CD14-positive monocyte (primary cell): ENCODE results near the gene SLC22A31. TPM values are rescaled to one million over a fixed set of nuclear protein-coding genes. Genes with fewer than 3 reads are reported as not detected.
A peak's percentile ranks its signal among the peaks of the same experiment; 100 is the strongest.

Experiments used
- DNase-seq, 3 donors: peaks; one replicate each; pipeline ENCODE4 v3.0.0-alpha.2; 2011 to 2022
- H2AFZ ChIP-seq: 2 replicates; pipeline ENCODE4 v1.6.0; 2012; ENCODE audit warnings: mild to moderate bottlenecking, low read depth, low read length, inconsistent platforms; ENCODE audit not compliant: insufficient read depth, poor library complexity, severe bottlenecking
- H3K27ac ChIP-seq, 2 donors: 1 replicate in 1 of 2; 2 replicates in 1 of 2; pipeline ENCODE4 v1.5.1; 2012 to 2013; ENCODE audit warnings: low read length in 2 of 2, control low read depth in 1 of 2, inconsistent platforms in 1 of 2, low read depth in 1 of 2, mild to moderate bottlenecking in 1 of 2
- H3K27me3 ChIP-seq, 2 donors: one replicate each; pipeline versions ENCODE4 v1.6.0 to v1.6.1; 2011 to 2013; ENCODE audit warnings: low read length in 2 of 2; ENCODE audit not compliant: control insufficient read depth in 2 of 2, insufficient read depth in 2 of 2
- H3K36me3 ChIP-seq, 2 donors: replicated peaks in 1 of 2; 1 replicate in 1 of 2; 2 replicates in 1 of 2; pipeline versions ENCODE4 v1.5.1 to v1.6.1; 2012 to 2013; ENCODE audit warnings: low read length in 2 of 2, control low read depth in 1 of 2, inconsistent platforms in 1 of 2, mild to moderate bottlenecking in 1 of 2; ENCODE audit not compliant: insufficient read depth in 2 of 2, control insufficient read depth in 1 of 2
- H3K4me1 ChIP-seq, 2 donors: 1 replicate in 1 of 2; 2 replicates in 1 of 2; pipeline versions ENCODE4 v1.5.1 to v1.6.1; 2012 to 2013; ENCODE audit warnings: low read length in 2 of 2, control low read depth in 1 of 2, inconsistent platforms in 1 of 2, mild to moderate bottlenecking in 1 of 2, moderate library complexity in 1 of 2; ENCODE audit not compliant: insufficient read depth in 2 of 2, control insufficient read depth in 1 of 2
- H3K4me2 ChIP-seq: replicated peaks from 2 replicates; pipeline ENCODE3; 2012; ENCODE audit warnings: low read length, moderate library complexity, mild to moderate bottlenecking; ENCODE audit not compliant: poor library complexity, severe bottlenecking; ENCODE audit errors: extremely low read depth
- H3K4me3 ChIP-seq, 3 experiments: fragments of 200-600 bp in 1 of 3; sonication (generic) in 1 of 3; replicated peaks in 1 of 3; 1 replicate in 2 of 3; 2 replicates in 1 of 3; pipeline ENCODE4 v1.5.1; 2011 to 2013; ENCODE audit warnings: low read length in 3 of 3, mild to moderate bottlenecking in 3 of 3, control low read depth in 2 of 3, low read depth in 2 of 3, inconsistent platforms in 1 of 3, moderate library complexity in 1 of 3
- H3K79me2 ChIP-seq: 2 replicates; pipeline ENCODE4 v1.6.0; 2012; ENCODE audit warnings: mild to moderate bottlenecking, control low read depth, inconsistent platforms, low read length, moderate library complexity; ENCODE audit not compliant: insufficient read depth
- H3K9ac ChIP-seq: 2 replicates; pipeline ENCODE4 v1.6.0; 2017; ENCODE audit warnings: low read length, mild to moderate bottlenecking; ENCODE audit not compliant: insufficient read depth, poor library complexity, severe bottlenecking
- H3K9me3 ChIP-seq, 2 donors: replicated peaks in 1 of 2; 1 replicate in 1 of 2; 2 replicates in 1 of 2; pipeline versions ENCODE4 v1.5.1 to v1.6.1; 2012 to 2013; ENCODE audit warnings: low read length in 2 of 2, control low read depth in 1 of 2; ENCODE audit not compliant: control insufficient read depth in 1 of 2, insufficient read depth in 1 of 2
- H4K20me1 ChIP-seq: 2 replicates; pipeline ENCODE4 v1.6.0; 2012; ENCODE audit warnings: mild to moderate bottlenecking, low read length, control low read depth, moderate library complexity; ENCODE audit not compliant: insufficient read depth
- H3K27ac Mint-ChIP-seq, 7 donors: one replicate each; pipeline ENCODE4 v1.8.0; 2020; ENCODE audit warnings: mild to moderate bottlenecking in 7 of 7, mixed read lengths in 7 of 7, moderate library complexity in 6 of 7, inconsistent platforms in 2 of 7
- H3K27me3 Mint-ChIP-seq, 3 donors: one replicate each; pipeline ENCODE4 v1.8.0; 2021 to 2022; ENCODE audit warnings: low read depth in 3 of 3, mild to moderate bottlenecking in 3 of 3, mixed read lengths in 3 of 3, moderate library complexity in 3 of 3, inconsistent platforms in 1 of 3
- H3K36me3 Mint-ChIP-seq, 2 donors: one replicate each; pipeline ENCODE4 v1.8.0; 2020; ENCODE audit warnings: mixed read lengths in 2 of 2, inconsistent platforms in 1 of 2, mild to moderate bottlenecking in 1 of 2
- H3K4me1 Mint-ChIP-seq: one replicate; pipeline ENCODE4 v1.8.0; 2020; ENCODE audit warnings: mild to moderate bottlenecking, mixed read lengths
- H3K4me3 Mint-ChIP-seq, 2 donors: one replicate each; pipeline ENCODE4 v1.8.0; 2020; ENCODE audit warnings: mild to moderate bottlenecking in 2 of 2, mixed read lengths in 2 of 2, moderate library complexity in 1 of 2
- H3K9me3 Mint-ChIP-seq, 7 donors: one replicate each; pipeline ENCODE4 v1.8.0; 2020 to 2022; ENCODE audit warnings: mixed read lengths in 7 of 7, mild to moderate bottlenecking in 6 of 7, moderate library complexity in 6 of 7, inconsistent platforms in 2 of 7
- CTCF ChIP-seq: fragments of 200-600 bp; IDR thresholded peaks from one replicate; pipeline ENCODE4 v1.8.0; 2022; ENCODE audit warnings: antibody characterized with exemption, mild to moderate bottlenecking
- WGBS: methylation state at CpG from one replicate; pipeline ENCODE4 v1.1.5; 2013; ENCODE audit warnings: missing lambda C conversion rate; ENCODE audit not compliant: insufficient coverage; 5-methylcytosine and 5-hydroxymethylcytosine counted together
- intact Hi-C, 2 donors: fragments of 100-400 bp; cut with micrococcal nuclease; formaldehyde crosslinking; loops; one replicate each; pipeline versions ENCODE4 v1.15.0 to v1.15.1; 2023
- polyA plus RNA-seq, 3 donors: library from polyadenylated mRNA; depleted of rRNA in 1 of 3; unstranded in 2 of 3; stranded (reverse) in 1 of 3; fragments of 300-500 nt in 2 of 3; fragments of >200 nt in 1 of 3; fragmentation: Illumina TruSeq in 2 of 3; gene quantifications; 1 replicate in 2 of 3; 2 replicates in 1 of 3; pipeline ENCODE4 v1.2.3, GENCODE V29; 2012 to 2021

Gene SLC22A31
- polyA plus RNA-seq, 3 donors: 0.29 TPM; not detected in 2

GRCh38 chr16:89198417-89199240 is 1.7 kb downstream of the SLC22A31 start:
- intact Hi-C loops: loop anchor here in 1 of 2 donors (10.0 kb wide), 1 partner anchor 94 kb away; no protein-coding TSS in a partner anchor
- H3K4me3 ChIP-seq: no peak overlapping the region
- Mint-ChIP-seq H3K36me3 (peaks cover 3 to 6% of the 10 kb centered on the region in 2 donors), H3K4me3 (no peak overlapping the region), H3K9me3 (peaks cover 3 to 20% (median 16%) of the 10 kb centered on the region in 7 donors), H3K27me3 (peaks cover 42 to 64% (median 54%) of the 10 kb centered on the region in 3 donors), H3K27ac (no peak overlapping the region), H3K4me1 (peaks cover 16% of the 10 kb centered on the region)
- no peaks in the 10 kb centered on the region for H3K36me3 ChIP-seq
- DNase-seq: no peak
- no peak overlapping the region for H3K4me2 ChIP-seq
- WGBS: 96% methylated on average over 19 of the region's 28 CpGs
- H3K79me2 ChIP-seq: no peaks in the 10 kb centered on the region
- H3K4me1 ChIP-seq: peaks cover 16 to 21% of the 10 kb centered on the region in 2 donors
- no peak overlapping the region for H3K27ac ChIP-seq
- peaks cover 8 to 9% of the 10 kb centered on the region in 2 donors for H3K9me3 ChIP-seq
- no peak overlapping the region for H3K9ac ChIP-seq
- no peaks in the 10 kb centered on the region for H4K20me1 ChIP-seq
- TF ChIP-seq CTCF: no peak
- H2AFZ ChIP-seq: no peak overlapping the region
- H3K27me3 ChIP-seq: peaks cover 26 to 45% of the 10 kb centered on the region in 2 donors

GRCh38 chr16:89197633-89198416 is 2.5 kb downstream of the SLC22A31 start:
- Mint-ChIP-seq H3K27me3 (peaks cover 34 to 57% (median 46%) of the 10 kb centered on the region in 3 donors), H3K27ac (peak overlapping the region in 1 of 7 donors; percentile 25), H3K9me3 (peaks cover 3 to 15% (median 12%) of the 10 kb centered on the region in 7 donors), H3K36me3 (peaks cover 2 to 3% of the 10 kb centered on the region in 2 donors), H3K4me1 (peaks cover 16% of the 10 kb centered on the region), H3K4me3 (no peak overlapping the region)
- intact Hi-C loops: loop anchor here in 1 of 2 donors (10.0 kb wide), 1 partner anchor 93 kb away; no protein-coding TSS in a partner anchor
- 95% methylated on average over 26 of the region's 26 CpGs for WGBS
- Histone ChIP-seq H3K36me3 (no peaks in the 10 kb centered on the region), H2AFZ (no peak overlapping the region), H3K4me1 (peaks cover 20 to 21% of the 10 kb centered on the region in 2 donors), H3K9ac (no peak overlapping the region), H4K20me1 (no peaks in the 10 kb centered on the region), H3K27ac (no peak overlapping the region), H3K4me2 (no peak overlapping the region), H3K79me2 (no peaks in the 10 kb centered on the region), H3K4me3 (no peak overlapping the region), H3K27me3 (peaks cover 18 to 38% of the 10 kb centered on the region in 2 donors), H3K9me3 (peaks cover 6% of the 10 kb centered on the region in 2 donors)
- DNase-seq: no peak
- no peak for TF ChIP-seq CTCF
